Loucy (cell line): Measurements from ENCODE around the gene HCN2.

Experiments
- H2AFZ ChIP-seq: fragments of 200-600 bp; sonication (generic); 2 replicates; pipeline ENCODE4 v1.6.0; 2016; ENCODE audit warnings: antibody characterized with exemption, mild to moderate bottlenecking, low read length, moderate library complexity
- H3F3A ChIP-seq: fragments of 200-600 bp; 2 replicates; pipeline ENCODE4 v1.6.0; 2016; ENCODE audit warnings: antibody characterized with exemption, low read depth, mild to moderate bottlenecking
- H3K27me3 ChIP-seq: fragments of 200-600 bp; sonication (generic); 2 replicates; pipeline ENCODE4 v1.6.1; 2014; ENCODE audit warnings: low read length, mild to moderate bottlenecking; ENCODE audit not compliant: insufficient read depth, poor library complexity, severe bottlenecking
- H3K36me3 ChIP-seq: fragments of 200-600 bp; sonication (generic); 2 replicates; pipeline ENCODE4 v1.6.1; 2016; ENCODE audit warnings: low read length; ENCODE audit not compliant: insufficient read depth
- H3K4me1 ChIP-seq: fragments of 200-600 bp; sonication (generic); 2 replicates; pipeline ENCODE4 v1.5.1; 2014; ENCODE audit warnings: low read length, mild to moderate bottlenecking; ENCODE audit not compliant: insufficient read depth, poor library complexity, severe bottlenecking
- H3K4me2 ChIP-seq: fragments of 200-600 bp; sonication (generic); 2 replicates; pipeline ENCODE4 v1.6.0; 2014; ENCODE audit warnings: antibody characterized with exemption, low read length, low read depth, mild to moderate bottlenecking; ENCODE audit not compliant: poor library complexity, severe bottlenecking
- H3K4me3 ChIP-seq: fragments of 200-600 bp; sonication (generic); 2 replicates; pipeline ENCODE4 v1.5.1; 2014; ENCODE audit warnings: low read length, mild to moderate bottlenecking, mixed read lengths; ENCODE audit not compliant: poor library complexity, severe bottlenecking
- H3K79me2 ChIP-seq: fragments of 200-600 bp; sonication (generic); 2 replicates; pipeline ENCODE4 v1.6.1; 2014; ENCODE audit warnings: low read length; ENCODE audit not compliant: insufficient read depth
- H3K9ac ChIP-seq: fragments of 200-600 bp; sonication (generic); 2 replicates; pipeline ENCODE4 v1.6.0; 2014; ENCODE audit warnings: mild to moderate bottlenecking, low read depth, low read length, moderate library complexity; ENCODE audit not compliant: poor library complexity, severe bottlenecking
- H3K9me2 ChIP-seq: fragments of 200-600 bp; sonication (generic); replicated peaks from 2 replicates; pipeline ENCODE4 v1.6.1; 2016; ENCODE audit warnings: low read depth, low read length, mixed read lengths
- H3K9me3 ChIP-seq: fragments of 200-600 bp; sonication (generic); 2 replicates; pipeline ENCODE4 v1.6.1; 2014; ENCODE audit warnings: mild to moderate bottlenecking, antibody characterized with exemption, low read length, low read depth; ENCODE audit not compliant: insufficient read depth
- H4K20me1 ChIP-seq: fragments of 200-600 bp; sonication (generic); 2 replicates; pipeline ENCODE4 v1.6.0; 2014; ENCODE audit warnings: antibody characterized with exemption, low read length, mild to moderate bottlenecking; ENCODE audit not compliant: insufficient read depth, poor library complexity, severe bottlenecking
- CTCF ChIP-seq: fragments of 200-600 bp; sonication (generic); conservative IDR thresholded peaks from 2 replicates; pipeline ENCODE4 v1.5.1; 2014; ENCODE audit warnings: mild to moderate bottlenecking, antibody characterized with exemption, low read length
- EZH2phosphoT487 ChIP-seq: fragments of 200-600 bp; IDR thresholded peaks from 2 replicates; pipeline ENCODE4 v1.6.1; 2018; ENCODE audit warnings: antibody characterized with exemption, mild to moderate bottlenecking, moderate library complexity, borderline replicate concordance

Gene HCN2

GRCh38 chr19:542173-542866 is 47.4 kb upstream of the HCN2 start:
- no peak overlapping the region for H3K4me2 ChIP-seq
- no peaks in the 10 kb centered on the region for H4K20me1 ChIP-seq
- no peaks in the 10 kb centered on the region for H3F3A ChIP-seq
- no peaks in the 10 kb centered on the region for H3K79me2 ChIP-seq
- H3K9ac ChIP-seq = no peak overlapping the region
- no peaks in the 10 kb centered on the region for H3K9me2 ChIP-seq
- H3K9me3 ChIP-seq = no peaks in the 10 kb centered on the region
- H3K27me3 ChIP-seq = no peaks in the 10 kb centered on the region
- H3K4me3 ChIP-seq = no peak overlapping the region
- H3K4me1 ChIP-seq = no peaks in the 10 kb centered on the region
- TF ChIP-seq CTCF = no peak
- TF ChIP-seq EZH2phosphoT487 = no peak
- H3K36me3 ChIP-seq = peaks cover 22% of the 10 kb centered on the region; the same call in 1 of the 2 replicates
- H2AFZ ChIP-seq = no peak overlapping the region

- Histone ChIP-seq H3K79me2 (no peaks in the 10 kb centered on the region), H3K4me2 (no peak within 1 kb of the TSS), H3K9me3 (no peaks in the 10 kb centered on the region), H3K4me3 (no peak within 1 kb of the TSS), H2AFZ (no peak within 1 kb of the TSS), H3K9me2 (no peaks in the 10 kb centered on the region), H3K4me1 (no peaks in the 10 kb centered on the region), H3K9ac (no peak within 1 kb of the TSS), H4K20me1 (no peaks in the 10 kb centered on the region), H3K36me3 (peaks cover 13% of the 10 kb centered on the region; the same call in 1 of the 2 replicates), H3F3A (no peaks in the 10 kb centered on the region), H3K27me3 (no peaks in the 10 kb centered on the region)
- TF ChIP-seq CTCF (no peak), EZH2phosphoT487 (no peak)
Observed at GRCh38 chr19:543910-544608, 45.6 kb upstream of the HCN2 start, which contains the start of gene GZMM. Gene GZMM (plus strand): TSS chr19:544053. CDS start chr19:544072, 19 bp downstream.

GRCh38 chr19:547117-547516 is 42.6 kb upstream of the HCN2 start:
- Histone ChIP-seq H3K9me3 (no peaks in the 10 kb centered on the region), H3K4me2 (no peak overlapping the region), H3K9ac (no peak overlapping the region), H3K27me3 (no peaks in the 10 kb centered on the region), H3K4me3 (no peak overlapping the region), H3K4me1 (no peaks in the 10 kb centered on the region), H3K36me3 (peaks cover 7% of the 10 kb centered on the region; the same call in 1 of the 2 replicates), H3K9me2 (no peaks in the 10 kb centered on the region), H3K79me2 (no peaks in the 10 kb centered on the region), H4K20me1 (no peaks in the 10 kb centered on the region), H3F3A (no peaks in the 10 kb centered on the region), H2AFZ (no peak overlapping the region)
- TF ChIP-seq EZH2phosphoT487 (no peak), CTCF (no peak)
